DMS79 treated with DMSO at 0.1 percent for 48 hours (cell line): ENCODE results near the gene CARHSP1.
"Not testable (repeated sequence)": the region's sequence is repeated elsewhere in the genome, so short reads cannot be mapped to it uniquely, and the experiment has no call there.

Experiments used
- DNase-seq: peaks from one replicate; lab custom pipeline; 2025; lab: John Stamatoyannopoulos, UW

The CARHSP1 gene

DNA sequence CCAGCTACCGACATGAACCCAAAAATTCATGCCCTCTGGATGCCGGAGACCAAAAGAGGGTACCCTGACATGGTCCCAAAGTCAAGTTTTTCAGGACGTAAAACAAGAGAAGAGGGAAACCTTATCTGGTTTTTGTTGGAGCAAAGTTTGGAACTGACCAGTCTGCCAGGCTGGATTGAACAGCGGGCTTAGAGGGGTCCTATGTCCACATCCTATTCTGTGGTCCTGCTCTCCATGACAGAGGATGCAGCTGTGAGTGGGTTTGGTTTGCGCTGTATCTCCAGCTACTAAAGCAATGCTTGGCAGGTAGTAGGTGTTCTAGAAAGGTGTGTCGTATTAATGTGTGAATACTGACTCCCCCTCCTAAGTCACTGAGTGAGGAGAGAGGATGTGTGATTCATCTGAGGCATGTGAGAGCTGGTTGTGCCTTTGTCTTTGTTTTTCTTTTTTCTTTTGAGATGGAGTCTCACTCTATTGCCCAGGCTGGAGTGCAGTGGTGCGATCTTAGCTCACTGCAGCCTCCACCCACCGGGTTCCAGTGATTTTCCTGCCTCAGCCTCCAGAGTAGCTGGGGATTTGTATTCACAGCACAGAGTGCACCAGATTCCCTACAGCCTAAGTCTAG, 40.2 kb downstream of the CARHSP1 start:
- no peak for DNase-seq

DNA sequence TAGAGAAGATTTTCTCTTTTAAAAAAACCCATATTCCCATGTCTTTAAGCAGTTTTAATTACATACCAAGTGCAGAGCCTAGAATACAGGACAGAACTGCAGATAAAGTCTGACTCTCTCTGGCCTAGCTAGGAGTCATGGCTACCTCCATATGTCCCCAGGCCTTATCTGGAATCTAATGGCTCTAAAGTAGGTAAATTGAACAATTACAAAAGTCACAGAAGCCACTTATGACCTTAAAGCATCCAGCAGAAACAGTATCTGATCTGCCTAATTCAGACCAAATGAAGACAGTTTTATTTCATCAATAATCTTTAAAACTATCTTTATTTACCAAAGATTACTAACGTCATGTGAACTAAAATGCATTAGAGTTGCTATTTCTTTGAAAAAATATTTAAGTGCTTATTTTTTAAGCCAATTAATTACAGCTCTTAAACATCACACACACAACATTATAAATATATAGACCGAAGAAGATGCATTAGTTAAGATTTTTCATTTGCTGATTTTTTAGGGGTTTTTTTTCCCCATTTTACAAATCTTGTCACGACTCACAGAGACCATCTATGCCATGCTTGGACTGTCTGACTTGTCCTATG, 42.4 kb downstream of the CARHSP1 start:
- no peak for DNase-seq

DNA sequence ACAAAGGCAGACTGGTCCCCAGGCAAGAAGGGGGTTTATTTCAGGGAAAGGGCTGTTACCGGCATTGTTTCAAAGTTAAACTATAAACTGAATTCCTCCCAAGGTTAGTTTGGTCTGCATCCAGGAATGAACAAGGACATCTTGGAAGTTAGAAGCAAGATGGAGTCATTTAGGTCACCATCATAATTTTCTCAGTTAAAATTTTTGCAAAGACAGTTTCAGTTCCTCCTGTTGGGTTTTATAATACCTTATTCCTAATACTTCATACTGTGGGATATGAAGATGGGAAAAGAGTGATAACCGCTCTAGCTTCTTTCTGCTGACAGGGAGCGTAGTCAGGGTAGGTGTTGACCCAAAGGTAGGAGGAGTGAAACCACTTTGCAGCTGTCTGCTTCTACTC, 46.4 kb downstream of the CARHSP1 start:
- no peak for DNase-seq

DNA sequence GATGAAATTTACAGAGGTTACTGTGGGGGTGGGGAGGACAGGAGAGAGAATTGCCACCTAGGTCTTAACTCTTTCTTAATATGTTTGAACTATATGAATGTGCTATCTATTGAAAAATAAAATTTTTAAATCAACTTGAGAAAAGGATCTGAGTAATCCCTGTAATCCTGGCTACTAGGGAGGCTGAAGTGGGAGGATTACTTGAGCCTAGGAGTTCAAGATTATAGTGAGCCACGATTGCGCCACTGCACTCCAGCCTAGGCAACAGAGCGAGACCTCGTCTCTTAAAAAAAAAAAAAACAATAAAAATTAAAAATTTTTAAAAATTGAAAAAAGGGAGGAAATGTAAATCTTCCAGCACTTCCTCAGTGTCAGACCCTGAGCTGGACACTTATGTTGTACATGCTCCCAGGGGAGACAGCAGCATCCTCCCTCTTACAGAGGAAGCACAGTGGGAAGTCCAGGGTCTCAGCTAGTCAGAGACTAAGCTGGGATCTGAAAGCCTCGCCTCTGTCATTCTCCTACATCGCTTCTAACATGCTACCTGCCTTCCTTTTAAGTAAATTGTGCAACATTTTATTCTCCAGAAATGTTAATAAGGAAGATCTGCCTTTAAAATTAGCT, 49.3 kb downstream of the CARHSP1 start:
- DNase-seq = no peak

DNA sequence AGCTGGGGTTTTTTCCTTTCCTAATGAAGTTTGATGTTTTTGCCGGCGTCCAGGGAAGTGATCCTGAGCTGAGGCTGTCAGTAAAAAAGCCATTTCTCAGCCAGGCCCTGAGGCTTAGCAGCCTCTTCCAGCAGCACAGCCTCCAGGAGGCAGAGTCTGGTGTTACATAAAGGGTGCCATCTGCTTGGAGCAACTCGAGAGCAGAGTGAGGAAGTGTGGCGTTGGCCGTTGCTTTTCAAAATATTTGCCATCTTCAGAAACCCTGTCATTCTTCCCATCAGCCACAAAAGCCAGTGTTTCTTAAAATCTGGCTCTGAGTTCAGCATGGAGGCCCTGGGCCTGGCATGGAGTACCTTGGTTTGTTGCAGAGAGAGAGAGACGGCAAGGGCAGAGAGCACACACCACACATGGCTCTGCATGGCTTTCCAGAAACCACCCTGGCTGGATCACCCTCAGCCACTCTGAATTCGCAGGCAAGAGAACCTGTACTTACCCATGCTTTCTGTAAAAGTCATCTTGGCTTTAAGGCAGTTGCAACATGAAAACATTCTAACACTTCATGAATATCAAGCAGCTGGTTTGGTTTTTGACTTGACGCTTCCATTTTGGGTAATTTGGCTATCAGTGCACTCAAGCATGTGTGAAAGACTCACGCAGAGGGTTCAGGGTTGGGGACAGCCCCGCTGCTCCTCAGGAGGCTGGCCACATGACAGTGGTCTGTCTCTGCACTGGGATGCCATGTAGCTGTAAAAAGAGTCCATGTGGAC, 50.1 kb downstream of the CARHSP1 start:
- DNase-seq = no peak

DNA sequence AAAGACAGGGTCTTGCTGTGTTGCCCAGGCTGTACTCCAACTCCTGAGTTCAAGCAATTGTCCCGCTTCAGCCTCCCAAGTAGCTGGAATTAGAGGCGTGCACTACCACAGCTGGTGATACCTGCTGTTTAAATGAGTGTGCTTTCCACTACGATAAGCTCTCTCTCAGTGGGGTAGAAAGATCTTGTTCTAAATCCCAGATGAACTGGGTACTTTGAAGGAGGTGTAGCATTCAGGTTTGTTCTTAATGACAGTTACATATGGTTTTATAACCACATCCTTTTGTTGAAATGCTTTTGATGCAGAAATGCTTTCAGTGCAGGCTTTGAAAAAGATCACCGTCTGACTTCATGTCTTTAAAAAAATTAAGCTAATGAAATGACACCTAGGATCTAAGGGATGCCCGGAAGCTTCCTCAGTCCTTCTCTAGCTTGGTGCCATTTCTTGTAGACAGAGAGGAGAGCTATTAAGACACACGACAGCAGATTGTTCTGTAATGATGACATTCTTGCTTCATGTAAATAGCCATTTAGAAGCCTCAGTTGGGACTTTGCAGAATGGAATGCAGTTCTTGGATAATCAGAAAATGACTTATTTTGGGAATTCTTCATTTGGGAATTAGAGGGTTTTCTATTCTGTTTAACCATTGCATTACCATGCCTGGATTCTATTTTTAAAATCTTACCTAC, 51.7 kb downstream of the CARHSP1 start:
- no peak for DNase-seq

DNA sequence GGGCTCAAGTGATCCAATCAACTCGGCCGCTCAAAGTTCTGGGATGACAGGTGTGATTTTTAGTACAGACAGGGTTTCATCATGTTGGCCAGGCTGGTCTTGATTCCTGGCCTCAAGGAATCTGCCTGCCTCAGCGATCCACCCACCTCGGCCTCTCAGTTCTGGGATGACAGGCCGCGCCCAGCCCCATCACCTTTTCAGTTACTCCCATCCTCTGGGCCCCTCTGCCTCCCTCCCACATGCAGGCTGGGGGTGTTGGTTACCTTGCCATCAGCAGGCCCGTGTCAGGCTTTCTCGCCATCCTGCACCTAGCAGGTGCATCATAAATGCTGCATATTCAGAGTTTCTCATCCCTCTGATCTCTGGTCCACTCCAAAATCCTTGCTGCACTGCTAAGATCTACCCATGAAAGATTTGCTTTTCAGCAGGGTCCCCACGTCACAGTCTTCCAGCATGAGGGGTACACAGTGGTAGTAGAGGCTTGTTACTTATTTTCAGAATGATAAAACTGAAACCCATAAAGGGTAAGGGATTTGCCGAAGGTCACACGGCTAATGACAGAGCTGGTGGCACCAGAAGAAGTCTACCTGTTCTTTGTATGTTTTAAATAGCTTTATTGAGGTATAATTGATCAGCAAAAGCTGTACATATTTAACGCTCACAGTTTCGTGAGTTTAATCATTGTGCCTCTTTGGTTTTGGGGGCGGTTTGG, 54.6 kb downstream of the CARHSP1 start:
- DNase-seq = no peak

DNA sequence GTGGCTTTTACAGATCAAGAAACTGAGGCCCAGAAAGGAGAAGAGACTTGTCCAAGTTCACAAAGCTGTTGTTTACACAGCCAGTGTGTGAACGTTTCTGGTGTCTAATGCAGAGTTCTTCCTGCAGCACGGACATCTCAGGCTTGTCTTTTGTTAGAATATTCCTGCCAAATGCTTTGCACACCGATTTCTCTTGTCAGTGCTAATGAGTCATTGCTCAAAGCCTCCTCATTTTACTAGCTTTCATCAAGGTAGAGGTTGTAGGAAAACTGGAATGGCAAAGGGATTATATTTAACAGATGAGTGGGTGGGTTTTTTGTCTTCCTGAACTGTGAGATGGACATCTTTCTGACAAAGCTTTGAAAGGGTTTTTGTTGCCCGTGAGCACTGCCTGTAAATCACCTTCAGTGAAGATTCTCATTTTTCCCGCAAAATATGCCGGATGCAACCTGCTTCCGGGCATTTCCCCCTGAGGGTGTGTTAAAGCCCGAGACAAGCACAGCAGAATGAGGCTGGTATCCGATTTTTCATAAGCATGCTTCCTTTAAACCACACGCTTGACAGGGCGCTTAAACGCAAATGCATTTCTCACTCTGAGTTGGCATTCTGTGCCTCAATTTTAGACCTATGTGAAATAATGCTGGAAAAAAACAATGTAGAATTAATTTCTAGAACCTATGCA, 56.5 kb downstream of the CARHSP1 start:
- DNase-seq = no peak

DNA sequence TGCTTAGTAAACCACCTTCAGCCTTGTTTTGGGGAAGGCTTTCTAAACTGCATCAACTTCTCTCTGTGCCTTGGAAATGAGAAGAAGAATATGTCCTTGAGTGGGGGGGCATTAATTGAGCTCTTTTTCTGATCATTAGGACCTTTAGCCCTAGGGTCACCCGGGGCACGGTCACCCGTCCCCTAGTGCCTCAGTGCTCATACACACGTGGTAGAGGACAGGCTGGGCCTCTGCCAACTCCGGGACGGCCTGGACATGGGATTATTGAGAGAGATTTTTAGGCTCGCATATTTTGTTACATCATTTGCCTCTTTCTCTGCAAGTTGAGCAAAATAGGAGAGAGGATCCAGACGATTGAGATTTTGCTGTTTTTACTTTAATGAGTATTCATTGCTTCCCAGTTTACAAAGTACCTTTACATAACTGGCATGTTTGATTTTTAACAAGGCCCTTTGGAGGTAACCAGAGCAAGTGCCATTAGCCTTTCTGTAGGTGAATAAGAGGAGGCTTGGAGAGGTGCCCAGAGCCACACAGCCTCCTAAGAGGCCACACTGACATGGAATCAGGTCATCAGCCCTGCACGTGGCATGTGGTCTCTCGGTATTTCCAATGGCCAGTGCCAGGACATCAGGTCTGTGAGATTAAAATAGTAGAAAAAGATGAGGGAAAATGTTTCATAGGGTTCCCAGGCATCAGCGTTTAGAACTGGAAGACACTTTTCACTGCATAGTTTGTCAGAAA, 60.0 kb downstream of the CARHSP1 start:
- no peak for DNase-seq

DNA sequence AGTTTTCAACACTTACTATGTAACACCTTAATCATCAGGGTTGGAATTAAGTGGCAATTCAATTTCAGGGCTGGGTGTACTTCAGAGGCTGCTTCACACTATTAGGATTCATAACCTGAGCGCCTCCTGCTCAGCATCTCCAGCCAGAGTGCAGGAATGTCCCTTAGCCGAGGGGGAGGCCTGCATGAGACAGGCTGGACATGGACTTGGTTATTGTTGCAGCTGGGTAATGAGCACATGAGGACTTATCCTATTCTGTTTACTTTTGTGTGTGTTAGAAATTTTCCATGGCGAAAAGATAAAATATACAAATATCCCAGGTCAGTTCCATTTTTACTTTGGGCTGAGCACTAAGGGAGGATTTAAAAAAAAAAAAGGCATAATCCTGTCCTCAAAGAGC, 60.8 kb downstream of the CARHSP1 start:
- DNase-seq = no peak

DNA sequence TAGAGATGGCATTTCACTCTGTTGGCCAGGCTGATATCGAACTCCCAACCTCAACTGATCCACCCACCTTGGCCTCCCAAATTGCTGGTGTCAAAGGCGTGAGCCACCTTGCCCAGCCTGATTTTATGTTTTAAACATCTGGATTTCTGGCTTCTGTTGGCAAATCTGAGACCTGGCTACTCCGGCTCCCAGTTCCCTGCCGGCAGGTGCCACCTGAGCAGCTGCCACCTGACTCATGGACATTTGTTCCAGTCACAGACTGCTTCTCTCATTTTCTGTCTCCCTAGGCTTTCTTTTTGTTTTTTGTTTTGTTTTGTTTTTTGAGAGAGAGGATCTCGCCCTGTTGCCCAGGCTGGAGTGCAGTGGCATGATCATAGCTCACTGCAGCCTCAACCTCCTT, 61.6 kb downstream of the CARHSP1 start:
- DNase-seq = no peak

DNA sequence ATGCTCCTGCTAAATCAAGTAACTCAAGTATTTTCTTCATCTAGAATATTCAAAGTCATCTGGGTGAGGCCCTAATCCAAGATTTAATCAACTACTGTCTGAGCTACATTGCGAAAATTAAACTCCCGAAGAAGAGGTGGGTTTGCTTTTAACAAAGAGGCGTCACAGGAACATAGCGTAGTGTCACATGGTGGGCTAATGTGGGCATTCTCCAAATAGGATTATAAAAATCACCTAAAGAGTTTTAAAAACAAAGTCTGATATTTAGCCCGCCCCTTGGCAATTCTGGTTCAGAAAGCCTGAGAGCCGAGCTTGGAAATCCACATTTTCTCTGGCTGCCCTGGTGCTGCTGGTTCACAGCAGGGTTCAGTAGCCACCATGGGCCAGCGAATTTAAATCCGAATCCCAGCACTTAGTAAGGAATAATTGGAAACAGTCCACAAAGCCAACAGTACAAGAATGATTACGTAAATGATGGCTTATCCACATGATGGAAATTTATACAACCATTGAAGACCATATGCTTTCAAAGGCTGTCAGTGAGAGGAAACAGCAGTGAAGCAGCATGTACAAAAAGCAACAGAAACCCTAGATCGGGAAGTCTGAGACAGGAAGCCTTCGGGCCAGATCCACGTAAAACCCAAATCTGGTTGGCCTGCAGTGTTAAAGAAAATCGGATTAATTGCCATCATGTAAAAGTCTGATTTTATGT, 62.4 kb downstream of the CARHSP1 start:
- DNase-seq = no peak

DNA sequence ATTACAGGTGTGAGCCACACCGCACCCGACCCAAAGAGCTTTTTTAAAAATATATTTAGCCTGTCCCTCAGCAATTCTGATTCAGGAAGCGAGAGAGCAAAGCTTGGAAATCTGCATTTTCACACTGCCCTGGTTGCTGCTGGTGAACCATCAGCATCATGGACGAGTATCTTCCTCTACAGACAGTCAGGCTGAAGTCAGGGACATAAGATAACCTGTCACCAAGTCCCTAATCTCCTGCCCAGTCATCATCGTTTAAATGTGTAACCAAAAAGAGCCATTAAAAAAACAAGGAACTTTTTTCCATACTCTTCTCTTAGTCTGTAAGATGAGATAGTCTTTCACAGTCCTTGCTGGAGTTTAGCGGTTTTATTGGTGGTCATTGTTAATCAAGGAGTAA, 64.5 kb downstream of the CARHSP1 start:
- DNase-seq = no peak

DNA sequence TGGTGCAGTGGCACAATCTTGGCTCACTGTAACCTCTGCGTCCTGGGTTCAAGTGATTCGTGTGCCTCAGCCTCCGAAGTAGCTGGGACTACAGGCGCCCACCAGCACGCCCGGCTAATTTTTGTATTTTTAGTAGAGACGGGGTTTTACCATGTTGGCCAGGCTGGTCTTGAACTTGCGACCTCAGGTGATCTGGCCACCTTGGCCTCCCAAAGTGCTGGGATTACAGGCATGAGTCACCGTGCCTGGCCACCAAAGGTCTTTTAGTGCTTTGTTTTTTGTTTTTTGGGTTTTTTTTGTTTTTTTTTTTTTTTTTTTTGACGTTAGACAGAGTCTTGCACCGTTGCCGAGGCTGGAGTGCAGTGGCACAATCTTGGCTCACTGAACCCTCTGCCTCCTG, 65.1 kb downstream of the CARHSP1 start:
- not testable (repeated sequence) for DNase-seq
